Breast epithelium (tissue), 3 donors: ENCODE measurements around the gene MAP4K2.

Experiments
- CTCF ChIP-seq, 3 donors: fragments of 450-650 bp; IDR thresholded peaks; one replicate each; pipeline ENCODE4 v1.5.1; 2016 to 2017; ENCODE audit warnings: antibody characterized with exemption in 3 of 3, mild to moderate bottlenecking in 3 of 3, moderate library complexity in 3 of 3
- POLR2AphosphoS5 ChIP-seq, 3 donors: sonication (generic); formaldehyde crosslinking; IDR thresholded peaks; one replicate each; pipeline ENCODE4 v1.6.1; 2017; ENCODE audit warnings: antibody characterized with exemption in 3 of 3

GRCh38 chr11:64784813-64785581 is 18.0 kb downstream of the MAP4K2 start:
- no peak for TF ChIP-seq POLR2AphosphoS5 (IDR thresholded peaks at IDR 0.05)
- no peak for TF ChIP-seq CTCF (IDR thresholded peaks at IDR 0.05)
